ENCODE results near the gene TMEM190. TPM values are rescaled to one million over a fixed set of nuclear protein-coding genes. Genes with fewer than 3 reads are reported as not detected.
A peak's percentile ranks its signal among the peaks of the same experiment; 100 is the strongest.

The TMEM190 gene
- total and polyA plus RNA-seq, 9 of the 15 experiments (the other 6 are each of a cell fraction or from before 2014, with no cell fraction given) = not detected

GRCh38 chr19:55339105-55339888, 37.3 kb upstream of the TMEM190 start, which contains the start of gene KMT5C (continued):
- TF ChIP-seq E2F4 (CRISPR knock-in tag; IDR thresholded peaks at IDR 0.05; ENCODE audit: low read depth) (peak; percentile 52; the same call in 1 of the 2 replicates), ELK1 (CRISPR knock-in tag; IDR thresholded peaks at IDR 0.05) (no peak), GABPB1 (CRISPR knock-in tag; IDR thresholded peaks at IDR 0.05) (no peak; the same call in 1 of the 2 replicates), TEAD2 (tag; IDR thresholded peaks at IDR 0.05) (no peak), ZNF224 (CRISPR knock-in tag; IDR thresholded peaks at IDR 0.05) (no peak), ZNF75A (CRISPR knock-in tag; IDR thresholded peaks at IDR 0.05) (no peak), ZNF395 (CRISPR knock-in tag; IDR thresholded peaks at IDR 0.05) (no peak), NFE2 (IDR thresholded peaks at IDR 0.05; ENCODE audit: low read depth) (no peak), AFF4 (CRISPR knock-in tag; IDR thresholded peaks at IDR 0.05) (no peak), SIX5 (IDR thresholded peaks at IDR 0.05; ENCODE audit: borderline replicate concordance in 1 of 2, insufficient read depth in 1 of 2, low read depth in 1 of 2, low read length in 2 of 2) (no peak), CTCFL (IDR thresholded peaks at IDR 0.05; ENCODE audit: borderline replicate concordance, insufficient read depth, low read depth, low read length, poor library complexity, severe bottlenecking) (peak; percentile 54), SIRT6 (IDR thresholded peaks at IDR 0.05; ENCODE audit: low read depth, low read length) (no peak), RFX5 (IDR thresholded peaks at IDR 0.05; ENCODE audit: low read depth, low read length) (peak; percentile 63; the same call in 1 of the 2 replicates), ZNF696 (CRISPR knock-in tag; conservative IDR thresholded peaks at IDR 0.05) (no peak), RHOXF2B (CRISPR knock-in tag; conservative IDR thresholded peaks at IDR 0.05) (0 out of 2 replicates have a peak, but pooled peaks have one; percentile 51), CAMTA2 (CRISPR knock-in tag; conservative IDR thresholded peaks at IDR 0.05) (no peak), KHSRP (IDR thresholded peaks at IDR 0.05) (peak; percentile 75)

All from K562 (cell line).